Measurements from ENCODE around the gene ZNF497. TPM values are rescaled to one million over a fixed set of nuclear protein-coding genes. Genes with fewer than 3 reads are reported as not detected.

ZNF497 gene
- total and polyA plus RNA-seq, 3 experiments from 2014 or later = 1.0 to 1.7 (median 1.7) TPM

- no peaks in the 10 kb centered on the region for H3K36me3 ChIP-seq (ENCODE audit: insufficient read depth, low read length)
- no peak overlapping the region for H3K4me3 Mint-ChIP-seq
- H3K4me1 Mint-ChIP-seq = peaks cover 0 to 1% (median 1%) of the 10 kb centered on the region in 3 donors
- no peak overlapping the region for H3K4me3 ChIP-seq (ENCODE audit: low read length)
- ChIA-PET CTCF (no interaction called here), POLR2A (no interaction called here)
- no peak overlapping the region for H3K27ac ChIP-seq (ENCODE audit: low read depth, low read length)
- H3K4me1 ChIP-seq (ENCODE audit: insufficient read depth, low read length) = no peaks in the 10 kb centered on the region
- no peak overlapping the region for H3K27ac Mint-ChIP-seq
- DNase-seq = no peak
- no peaks in the 10 kb centered on the region for H3K9me3 ChIP-seq (ENCODE audit: low read length)
- no peaks in the 10 kb centered on the region for H3K27me3 ChIP-seq (ENCODE audit: insufficient read depth, low read length, poor library complexity, severe bottlenecking)
- H3K36me3 Mint-ChIP-seq = no peaks in the 10 kb centered on the region
- no peaks in the 10 kb centered on the region for H3K9me3 Mint-ChIP-seq
- no peaks in the 10 kb centered on the region for H3K27me3 Mint-ChIP-seq
Observed at GRCh38 chr19:58367698-58368454, 5.3 kb upstream of the ZNF497 start.

- Histone ChIP-seq H3K27me3 (ENCODE audit: insufficient read depth, low read length, poor library complexity, severe bottlenecking) (no peaks in the 10 kb centered on the region), H3K36me3 (ENCODE audit: insufficient read depth, low read length) (no peaks in the 10 kb centered on the region), H3K4me3 (ENCODE audit: low read length) (no peak overlapping the region), H3K4me1 (ENCODE audit: insufficient read depth, low read length) (peaks cover 2% of the 10 kb centered on the region), H3K9me3 (ENCODE audit: low read length) (no peaks in the 10 kb centered on the region), H3K27ac (ENCODE audit: low read depth, low read length) (no peak overlapping the region)
- no peaks in the 10 kb centered on the region for H3K27me3 Mint-ChIP-seq
- CTCF ChIA-PET = no interaction called here
- H3K4me3 Mint-ChIP-seq = no peak overlapping the region
- H3K27ac Mint-ChIP-seq = no peak overlapping the region
- no peaks in the 10 kb centered on the region for H3K9me3 Mint-ChIP-seq
- peaks cover 0 to 6% (median 0%) of the 10 kb centered on the region in 3 donors for H3K36me3 Mint-ChIP-seq
- peaks cover 5 to 10% (median 8%) of the 10 kb centered on the region in 3 donors for H3K4me1 Mint-ChIP-seq
- POLR2A ChIA-PET = no interaction called here
- DNase-seq = no peak
Observed at GRCh38 chr19:58366585-58367430, 4.3 kb upstream of the ZNF497 start.

GRCh38 chr19:58364146-58364545 is 1.6 kb upstream of the ZNF497 start:
- H3K4me1 ChIP-seq (ENCODE audit: insufficient read depth, low read length) = peaks cover 5% of the 10 kb centered on the region
- H3K4me3 ChIP-seq (ENCODE audit: low read length) = no peak overlapping the region
- POLR2A ChIA-PET = interaction anchor here (1.6 kb wide), 1 partner anchor 59 kb away, joined by 6 read pairs; the partner anchor contains the start of gene ERVK3-1
- H3K36me3 Mint-ChIP-seq = peaks cover 0 to 6% (median 0%) of the 10 kb centered on the region in 3 donors
- no peaks in the 10 kb centered on the region for H3K27me3 Mint-ChIP-seq
- CTCF ChIA-PET = interaction anchor here (1.6 to 1.9 kb wide), 3 partner anchors 9 to 38 kb away, joined by 4 to 6 read pairs (median 5); partner anchors contain the start of gene ZSCAN22
- H3K27ac ChIP-seq (ENCODE audit: low read depth, low read length) = no peak overlapping the region
- no peaks in the 10 kb centered on the region for H3K9me3 ChIP-seq (ENCODE audit: low read length)
- H3K27ac Mint-ChIP-seq = no peak overlapping the region
- H3K27me3 ChIP-seq (ENCODE audit: insufficient read depth, low read length, poor library complexity, severe bottlenecking) = no peaks in the 10 kb centered on the region
- H3K9me3 Mint-ChIP-seq = no peaks in the 10 kb centered on the region
- H3K36me3 ChIP-seq (ENCODE audit: insufficient read depth, low read length) = no peaks in the 10 kb centered on the region
- DNase-seq = no peak
- peaks cover 6 to 12% (median 9%) of the 10 kb centered on the region in 3 donors for H3K4me1 Mint-ChIP-seq
- peak overlapping the region in 6 of 7 donors; percentile 11 to 69 (median 42) for H3K4me3 Mint-ChIP-seq

DNA sequence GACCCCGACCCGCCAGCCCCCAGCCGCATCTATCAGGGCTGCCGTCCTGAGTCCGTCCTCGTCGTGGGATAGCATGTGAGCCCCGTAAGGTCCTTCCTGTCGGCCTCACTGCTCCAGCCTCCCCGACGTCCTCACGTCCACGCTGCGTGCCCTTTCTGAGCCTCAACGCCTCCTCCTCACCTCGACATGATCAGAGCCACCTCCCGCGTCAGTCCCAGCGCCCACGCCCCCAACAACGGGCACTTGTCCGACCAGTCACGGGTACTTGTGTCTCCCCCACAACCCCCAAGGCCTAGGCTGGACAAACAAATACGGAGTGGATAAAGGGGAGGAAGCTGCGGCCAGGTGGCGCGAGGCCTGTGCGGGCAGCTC is 665 bp downstream of the ZNF497 start:
- Histone ChIP-seq H3K9me3 (ENCODE audit: low read length) (no peaks in the 10 kb centered on the region), H3K4me1 (ENCODE audit: insufficient read depth, low read length) (peaks cover 14% of the 10 kb centered on the region), H3K36me3 (ENCODE audit: insufficient read depth, low read length) (no peaks in the 10 kb centered on the region), H3K27me3 (ENCODE audit: insufficient read depth, low read length, poor library complexity, severe bottlenecking) (no peaks in the 10 kb centered on the region), H3K27ac (ENCODE audit: low read depth, low read length) (peak overlapping the region; percentile 77), H3K4me3 (ENCODE audit: low read length) (peak overlapping the region; percentile 97)
- Mint-ChIP-seq H3K27ac (peak overlapping the region; percentile 85 to 98 (median 94)), H3K4me1 (peaks cover 6 to 26% (median 11%) of the 10 kb centered on the region in 3 donors), H3K4me3 (peak overlapping the region; percentile 85 to 100 (median 93)), H3K27me3 (no peaks in the 10 kb centered on the region), H3K36me3 (peaks cover 0 to 6% (median 0%) of the 10 kb centered on the region in 3 donors), H3K9me3 (no peaks in the 10 kb centered on the region)
- ChIA-PET CTCF (interaction anchor here (1.4 to 2.1 kb wide), 3 partner anchors 15 to 158 kb away, joined by 5 to 13 read pairs (median 6); partner anchors contain the start of gene ZBTB45), POLR2A (interaction anchor here (0.9 to 2.5 kb wide), 8 partner anchors 9 to 179 kb away, joined by 5 to 16 read pairs (median 8); partner anchors contain the start of genes ZNF132, ZNF274, ZNF837 and ZSCAN22)
- DNase-seq = peak in 2 of 5 donors; percentile 22 to 66

GRCh38 chr19:58357481-58358145 is 4.9 kb downstream of the ZNF497 start:
- peak overlapping the region in 3 of 7 donors; percentile 38 to 47 (median 41) for H3K4me3 Mint-ChIP-seq
- peaks cover 6 to 42% (median 17%) of the 10 kb centered on the region in 3 donors for H3K4me1 Mint-ChIP-seq
- Histone ChIP-seq H3K4me1 (ENCODE audit: insufficient read depth, low read length) (peaks cover 15% of the 10 kb centered on the region), H3K9me3 (ENCODE audit: low read length) (no peaks in the 10 kb centered on the region), H3K27me3 (ENCODE audit: insufficient read depth, low read length, poor library complexity, severe bottlenecking) (no peaks in the 10 kb centered on the region), H3K4me3 (ENCODE audit: low read length) (no peak overlapping the region), H3K27ac (ENCODE audit: low read depth, low read length) (no peak overlapping the region), H3K36me3 (ENCODE audit: insufficient read depth, low read length) (no peaks in the 10 kb centered on the region)
- no peaks in the 10 kb centered on the region for H3K9me3 Mint-ChIP-seq
- CTCF ChIA-PET = no interaction called here
- POLR2A ChIA-PET = interaction anchor here (1.9 kb wide), 1 partner anchor 10 kb away, joined by 16 read pairs; no protein-coding TSS in a partner anchor
- H3K27ac Mint-ChIP-seq = peak overlapping the region in 1 of 8 donors; percentile 32
- DNase-seq = no peak
- H3K36me3 Mint-ChIP-seq = peaks cover 0 to 4% (median 0%) of the 10 kb centered on the region in 3 donors
- peaks cover 0 to 2% of the 10 kb centered on the region in 2 donors for H3K27me3 Mint-ChIP-seq

- POLR2A ChIA-PET = interaction anchor here (0.5 to 1.9 kb wide), 8 partner anchors 10 to 299 kb away, joined by 3 to 16 read pairs (median 3); partner anchors contain the start of genes ZNF132, ZNF274, ZNF837 and ZSCAN22
- Mint-ChIP-seq H3K4me3 (peak overlapping the region in 5 of 7 donors; percentile 63 to 76 (median 66)), H3K36me3 (peaks cover 0 to 5% (median 2%) of the 10 kb centered on the region in 3 donors), H3K27me3 (peaks cover 0 to 2% of the 10 kb centered on the region in 2 donors), H3K9me3 (peaks cover 0 to 2% (median 0%) of the 10 kb centered on the region in 5 donors), H3K4me1 (peaks cover 3 to 40% (median 15%) of the 10 kb centered on the region in 3 donors), H3K27ac (peak overlapping the region in 2 of 8 donors; percentile 24 to 32)
- CTCF ChIA-PET = interaction anchor here (1.1 to 1.2 kb wide), 2 partner anchors 129 to 163 kb away, joined by 3 to 4 read pairs; no protein-coding TSS in a partner anchor
- Histone ChIP-seq H3K36me3 (ENCODE audit: insufficient read depth, low read length) (no peaks in the 10 kb centered on the region), H3K27me3 (ENCODE audit: insufficient read depth, low read length, poor library complexity, severe bottlenecking) (no peaks in the 10 kb centered on the region), H3K27ac (ENCODE audit: low read depth, low read length) (no peak overlapping the region), H3K4me3 (ENCODE audit: low read length) (peak overlapping the region; percentile 47), H3K9me3 (ENCODE audit: low read length) (no peaks in the 10 kb centered on the region), H3K4me1 (ENCODE audit: insufficient read depth, low read length) (peaks cover 14% of the 10 kb centered on the region)
- DNase-seq = no peak
Observed at GRCh38 chr19:58356766-58357480, 5.6 kb downstream of the ZNF497 start.
